A673 (cell line): Measurements from ENCODE around the gene GRAMD1C. TPM values are rescaled to one million over a fixed set of nuclear protein-coding genes. Genes with fewer than 3 reads are reported as not detected.

Source experiments
- BruUV-seq: library from RNA; stranded (reverse); fragments of 400-500 nt; replicated peaks from 2 replicates; lab custom pipeline; 2021; lab: Mats Ljungman, UMichigan
- CTCF ChIA-PET: fragments of 300-600 bp; sonication (Branson Sonifier 250); formaldehyde crosslinking; loops from one replicate; lab custom pipeline; 2022; ENCODE audit warnings: antibody characterized with exemption; lab: Charles Lee
- POLR2A ChIA-PET: fragments of 300-600 bp; sonication (Branson Sonifier 250); formaldehyde crosslinking; loops from one replicate; lab custom pipeline; 2022; ENCODE audit warnings: antibody characterized with exemption; ENCODE audit not compliant: low non-redundant PET; lab: Charles Lee
- DNase-seq: peaks from one replicate; pipeline ENCODE4 v3.0.0-alpha.2; 2015; ENCODE audit warnings: low spot score
- H3K27ac ChIP-seq: fragments of 200-600 bp; sonication (generic); 2 replicates; pipeline ENCODE4 v1.5.1; 2016; ENCODE audit warnings: mixed run types, low read depth, mild to moderate bottlenecking, mixed read lengths, antibody characterized with exemption, low read length; ENCODE audit not compliant: poor library complexity, severe bottlenecking
- H3K27me3 ChIP-seq: fragments of 200-600 bp; sonication (generic); replicated peaks from 2 replicates; pipeline ENCODE4 v1.6.1; 2017; ENCODE audit warnings: mixed run types, low read depth, mild to moderate bottlenecking, mixed read lengths, antibody characterized with exemption, low read length; ENCODE audit not compliant: insufficient read depth, poor library complexity
- H3K36me3 ChIP-seq: fragments of 200-600 bp; sonication (generic); 2 replicates; pipeline ENCODE4 v1.6.1; 2016; ENCODE audit warnings: mixed run types, mild to moderate bottlenecking, mixed read lengths, antibody characterized with exemption, low read length; ENCODE audit not compliant: insufficient read depth, poor library complexity, severe bottlenecking
- H3K4me1 ChIP-seq: fragments of 200-600 bp; sonication (generic); 2 replicates; pipeline ENCODE4 v1.6.1; 2017; ENCODE audit warnings: mixed run types, mild to moderate bottlenecking, mixed read lengths, antibody characterized with exemption, low read length; ENCODE audit not compliant: insufficient read depth, poor library complexity, severe bottlenecking
- H3K4me3 ChIP-seq: fragments of 200-600 bp; sonication (generic); 2 replicates; pipeline ENCODE4 v1.5.1; 2016; ENCODE audit warnings: low read depth, mixed run types, mild to moderate bottlenecking, mixed read lengths, low read length; ENCODE audit not compliant: poor library complexity, severe bottlenecking
- H3K9me3 ChIP-seq: fragments of 200-600 bp; sonication (generic); 2 replicates; pipeline ENCODE4 v1.6.1; 2016; ENCODE audit warnings: mixed run types, low read depth, mild to moderate bottlenecking, mixed read lengths, antibody characterized with exemption, low read length; ENCODE audit not compliant: poor library complexity, severe bottlenecking
- EZH2 ChIP-seq: fragments of 200-600 bp; sonication (generic); IDR thresholded peaks from 2 replicates; pipeline ENCODE4 v1.6.1; 2017; ENCODE audit warnings: borderline replicate concordance, low read depth, mild to moderate bottlenecking, mixed read lengths, antibody characterized with exemption, low read length; ENCODE audit not compliant: poor library complexity, severe bottlenecking
- intact Hi-C: fragments of 100-400 bp; cut with micrococcal nuclease; formaldehyde crosslinking; loops from one replicate; pipeline ENCODE4 v1.10.0; 2022; ENCODE audit not compliant: unreplicated experiment
- total RNA-seq: library from RNA; stranded (reverse); gene quantifications from 2 replicates; pipeline ENCODE4 v1.2.3, GENCODE V29; 2021
- TF ChIP-seq, protein P1 (sequence below): fragments of 300-800, 200-600 bp; sonication (generic); conservative IDR thresholded peaks from 2 replicates; pipeline ENCODE4 v1.5.1; 2017; ENCODE audit warnings: low read depth, mild to moderate bottlenecking, antibody characterized with exemption, low read length, moderate library complexity, mixed read lengths

The GRAMD1C gene
- total RNA-seq, 1 experiment from 2014 or later: 3.1 TPM

DNA sequence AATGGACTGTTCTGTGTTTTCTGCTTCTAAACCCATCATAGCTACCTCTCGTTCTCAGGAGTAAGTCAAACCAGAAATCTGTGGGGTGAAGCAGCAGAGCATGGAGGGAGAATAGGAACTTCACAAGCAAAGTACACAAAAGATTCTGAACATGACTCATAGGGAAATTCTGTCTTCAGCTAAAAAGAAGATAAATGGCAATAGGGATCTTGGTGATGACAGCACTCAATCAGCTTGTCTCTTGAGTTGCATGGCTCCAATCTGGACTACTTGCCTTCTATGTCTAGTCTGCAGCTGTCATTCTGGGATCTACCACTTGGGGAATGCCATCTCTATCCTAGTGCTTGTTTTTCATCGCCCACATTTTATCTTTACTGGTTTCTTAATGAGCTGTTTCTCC lies 13.5 kb upstream of the GRAMD1C start:
- H3K9me3 ChIP-seq: no peaks in the 10 kb centered on the region
- no peaks in the 10 kb centered on the region for H3K27me3 ChIP-seq
- no peak overlapping the region for H3K27ac ChIP-seq
- H3K4me3 ChIP-seq: no peak overlapping the region
- intact Hi-C loops: no loop called here
- CTCF ChIA-PET: no interaction called here
- H3K4me1 ChIP-seq: no peaks in the 10 kb centered on the region
- DNase-seq: peak; percentile 25
- no peaks in the 10 kb centered on the region for H3K36me3 ChIP-seq
- POLR2A ChIA-PET: no interaction called here
- no TSS peak for BruUV-seq
- TF ChIP-seq, protein P1, sequence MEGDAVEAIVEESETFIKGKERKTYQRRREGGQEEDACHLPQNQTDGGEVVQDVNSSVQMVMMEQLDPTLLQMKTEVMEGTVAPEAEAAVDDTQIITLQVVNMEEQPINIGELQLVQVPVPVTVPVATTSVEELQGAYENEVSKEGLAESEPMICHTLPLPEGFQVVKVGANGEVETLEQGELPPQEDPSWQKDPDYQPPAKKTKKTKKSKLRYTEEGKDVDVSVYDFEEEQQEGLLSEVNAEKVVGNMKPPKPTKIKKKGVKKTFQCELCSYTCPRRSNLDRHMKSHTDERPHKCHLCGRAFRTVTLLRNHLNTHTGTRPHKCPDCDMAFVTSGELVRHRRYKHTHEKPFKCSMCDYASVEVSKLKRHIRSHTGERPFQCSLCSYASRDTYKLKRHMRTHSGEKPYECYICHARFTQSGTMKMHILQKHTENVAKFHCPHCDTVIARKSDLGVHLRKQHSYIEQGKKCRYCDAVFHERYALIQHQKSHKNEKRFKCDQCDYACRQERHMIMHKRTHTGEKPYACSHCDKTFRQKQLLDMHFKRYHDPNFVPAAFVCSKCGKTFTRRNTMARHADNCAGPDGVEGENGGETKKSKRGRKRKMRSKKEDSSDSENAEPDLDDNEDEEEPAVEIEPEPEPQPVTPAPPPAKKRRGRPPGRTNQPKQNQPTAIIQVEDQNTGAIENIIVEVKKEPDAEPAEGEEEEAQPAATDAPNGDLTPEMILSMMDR: peak; percentile 28
- no peak for TF ChIP-seq EZH2

DNA sequence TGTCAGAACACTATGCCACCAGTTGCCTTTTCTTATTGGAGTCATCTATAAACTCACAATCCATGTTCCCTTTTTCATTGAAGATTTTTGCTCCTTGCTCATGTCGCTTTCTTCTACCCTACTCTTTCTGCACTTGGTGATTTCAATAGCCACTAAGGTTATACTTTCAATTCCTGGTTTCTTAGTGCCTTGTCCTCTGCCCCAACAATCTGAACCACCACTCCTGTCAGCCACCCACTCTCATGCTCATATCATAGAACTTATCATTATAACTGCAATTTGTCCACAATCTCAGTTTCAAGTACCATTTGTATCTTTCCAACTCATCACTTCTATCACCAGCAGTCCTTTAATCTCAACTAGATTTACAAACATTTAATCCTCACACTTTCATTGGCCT lies 10.0 kb upstream of the GRAMD1C start:
- TF ChIP-seq EZH2: no peak
- TF ChIP-seq, protein P1: no peak
- no peak overlapping the region for H3K27ac ChIP-seq
- no TSS peak for BruUV-seq
- no peaks in the 10 kb centered on the region for H3K36me3 ChIP-seq
- no peaks in the 10 kb centered on the region for H3K27me3 ChIP-seq
- H3K4me1 ChIP-seq: no peaks in the 10 kb centered on the region
- H3K9me3 ChIP-seq: no peaks in the 10 kb centered on the region
- CTCF ChIA-PET: no interaction called here
- POLR2A ChIA-PET: no interaction called here
- intact Hi-C loops: no loop called here
- DNase-seq: no peak
- no peak overlapping the region for H3K4me3 ChIP-seq

DNA sequence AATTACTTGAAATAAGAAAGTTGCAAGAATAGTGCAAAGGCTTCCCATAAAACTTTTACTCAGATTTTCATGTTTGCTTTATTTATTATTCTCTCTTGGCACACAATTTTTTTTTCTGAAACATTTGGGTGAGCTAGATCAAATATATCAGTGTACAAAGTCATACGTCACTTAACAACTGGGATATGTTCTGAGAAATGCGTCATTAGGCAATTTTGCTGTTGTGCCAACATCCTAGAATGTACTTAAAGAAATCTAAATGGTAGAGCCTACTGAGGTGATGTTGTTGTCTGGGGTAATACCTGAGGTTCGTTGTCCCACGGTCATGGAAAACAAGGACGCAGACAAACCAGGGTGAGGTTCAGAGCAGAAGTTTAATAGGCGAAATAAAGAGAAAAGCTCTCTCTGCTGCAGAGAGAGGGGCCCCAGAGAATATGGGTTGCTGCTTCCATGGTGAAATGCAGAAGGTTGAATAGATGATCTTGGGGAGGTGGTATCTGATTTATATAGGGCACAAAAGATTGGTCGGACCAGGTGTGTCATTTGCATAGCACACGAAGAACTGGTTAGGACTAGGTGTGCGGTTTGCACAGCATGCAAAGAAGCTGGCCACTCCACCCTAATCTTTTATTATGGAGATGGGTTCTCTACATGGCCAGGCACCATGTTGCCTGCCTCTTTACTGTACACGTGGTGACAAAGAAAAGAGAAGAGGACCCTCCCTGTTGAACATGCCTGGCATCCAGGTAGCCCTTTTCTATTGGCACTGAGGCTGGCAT lies 8.8 kb upstream of the GRAMD1C start:
- ChIA-PET CTCF (no interaction called here), POLR2A (interaction anchor here (0.5 kb wide), 1 partner anchor 20 kb away, joined by 4 read pairs; no protein-coding TSS in a partner anchor)
- no peak for TF ChIP-seq EZH2
- TF ChIP-seq, protein P1: no peak
- intact Hi-C loops: no loop called here
- no peaks in the 10 kb centered on the region for H3K9me3 ChIP-seq
- no peak overlapping the region for H3K4me3 ChIP-seq
- H3K4me1 ChIP-seq: no peaks in the 10 kb centered on the region
- H3K27me3 ChIP-seq: no peaks in the 10 kb centered on the region
- H3K36me3 ChIP-seq: no peaks in the 10 kb centered on the region
- DNase-seq: no peak
- H3K27ac ChIP-seq: no peak overlapping the region
- BruUV-seq: no TSS peak
